Muscle of leg (tissue), 16 donors: ENCODE results near the gene CCM2L. TPM values are rescaled to one million over a fixed set of nuclear protein-coding genes. Genes with fewer than 3 reads are reported as not detected.

ENCODE experiments used
- DNase-seq: peaks from one replicate; pipeline ENCODE4 v3.0.0; 2013
- H3K27ac ChIP-seq: one replicate; pipeline ENCODE4 v1.5.1; 2013; ENCODE audit warnings: mild to moderate bottlenecking, low read length, control low read depth
- H3K27me3 ChIP-seq: one replicate; pipeline ENCODE4 v1.6.1; 2013; ENCODE audit warnings: low read length; ENCODE audit not compliant: control insufficient read depth, insufficient read depth
- H3K36me3 ChIP-seq: one replicate; pipeline ENCODE4 v1.6.1; 2013; ENCODE audit warnings: low read length; ENCODE audit not compliant: control insufficient read depth, insufficient read depth
- H3K4me1 ChIP-seq: one replicate; pipeline ENCODE4 v1.6.1; 2013; ENCODE audit warnings: low read length; ENCODE audit not compliant: control insufficient read depth, insufficient read depth
- H3K4me3 ChIP-seq: one replicate; pipeline ENCODE4 v1.5.1; 2013; ENCODE audit warnings: low read length, control low read depth
- H3K9me3 ChIP-seq: replicated peaks from 2 replicates; pipeline ENCODE4 v1.6.1; 2013; ENCODE audit warnings: low read depth, low read length; ENCODE audit not compliant: control insufficient read depth
- WGBS: methylation state at CpG from one replicate; pipeline ENCODE4 v1.1.5; 2013; ENCODE audit warnings: missing lambda C conversion rate; ENCODE audit not compliant: insufficient coverage; 5-methylcytosine and 5-hydroxymethylcytosine counted together
- long read RNA-seq, 11 donors: transcript quantifications; one replicate each; lab custom pipeline, GENCODE V29; 2026
- polyA plus RNA-seq, 8 donors: library from polyadenylated mRNA; unstranded; fragments of 120-200 nt; gene quantifications; one replicate each; pipeline versions ENCODE4 v1.2.1 to v1.2.3, GENCODE V29; 2013; ENCODE audit warnings: inconsistent platforms in 1 of 8, low replicate concordance in 1 of 8; ENCODE audit not compliant: insufficient read length in 8 of 8, insufficient read depth in 1 of 8
- total RNA-seq: library from RNA; stranded (reverse); fragments of 120-200 nt; gene quantifications from one replicate; pipeline ENCODE4 v1.2.4, GENCODE V29; 2013

The CCM2L gene
- total RNA-seq (4.9 TPM), polyA plus RNA-seq (1 to 10 TPM; 5.0 to 7.8 (median 6.1) TPM)
- long read RNA-seq, donor 1, result 0 reads
- long read RNA-seq, donor 2, result 0 reads
- long read RNA-seq, donor 3, result 0 reads
- long read RNA-seq, donor 4, result 0 reads
- long read RNA-seq, donor 5, partial matches to known transcripts, result 0 of 3 reads
- long read RNA-seq, donor 5, other reads (novel, unspliced or antisense), result 0 of 3 reads
- long read RNA-seq, donor 6, result 0 reads
- long read RNA-seq, donor 7, partial matches to known transcripts, result 0 of 1 reads
- long read RNA-seq, donor 7, other reads (novel, unspliced or antisense), result 0 of 1 reads
- long read RNA-seq, donor 8, result 0 reads
- long read RNA-seq, donor 9, result 0 reads
- long read RNA-seq, donor 10, result 0 reads
- long read RNA-seq, donor 11, result 0 reads

DNA sequence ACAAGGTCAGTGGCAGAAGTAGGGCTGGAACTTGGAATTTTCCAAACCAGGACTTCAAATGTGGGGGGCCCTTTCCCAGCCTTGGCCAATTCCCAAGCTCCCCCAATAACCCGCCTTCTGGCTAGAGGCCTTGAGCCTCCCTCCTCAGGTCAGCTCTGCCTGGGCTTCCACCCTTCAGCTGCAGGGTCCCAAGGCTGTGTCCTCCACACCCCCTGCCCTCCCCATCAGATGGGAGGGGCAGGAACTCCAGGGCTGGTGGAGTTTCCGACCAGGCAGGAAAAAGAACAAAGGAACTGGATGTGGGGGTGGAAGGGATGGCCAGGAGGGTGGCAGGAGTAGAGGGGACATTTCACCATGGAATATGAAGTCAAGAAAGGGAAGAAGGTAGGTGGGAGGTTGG lies at the start of gene CCM2L:
TSS of gene CCM2L (plus strand) at position 338 of the 400 bp plus-strand sequence. CDS start at position 355, 17 bp downstream.
- H3K36me3 ChIP-seq, result no peaks in the 10 kb centered on the region
- WGBS, result 30% methylated on average over 2 of the region's 2 CpGs
- DNase-seq, result peak; percentile 16
- peak within 1 kb of the TSS; percentile 22 for H3K4me3 ChIP-seq
- H3K27ac ChIP-seq, result peak within 1 kb of the TSS; percentile 79
- H3K4me1 ChIP-seq, result peaks cover 14% of the 10 kb centered on the region
- no peaks in the 10 kb centered on the region for H3K9me3 ChIP-seq
- peaks cover 10% of the 10 kb centered on the region for H3K27me3 ChIP-seq

GRCh38 chr20:31962761-31963160 lies 47.5 kb upstream of the CCM2L start:
- Histone ChIP-seq H3K4me3 (no peak overlapping the region), H3K27ac (no peak overlapping the region), H3K36me3 (no peaks in the 10 kb centered on the region), H3K4me1 (no peaks in the 10 kb centered on the region), H3K27me3 (peaks cover 16% of the 10 kb centered on the region), H3K9me3 (no peaks in the 10 kb centered on the region)
- DNase-seq, result no peak
- WGBS, result no CpG with 5 or more reads among the region's 2 CpGs

GRCh38 chr20:31963889-31964288 lies 46.3 kb upstream of the CCM2L start:
- WGBS, result 69% methylated on average over 6 of the region's 6 CpGs
- H3K4me1 ChIP-seq, result peaks cover 2% of the 10 kb centered on the region
- H3K27ac ChIP-seq, result no peak overlapping the region
- H3K27me3 ChIP-seq, result peaks cover 19% of the 10 kb centered on the region
- no peaks in the 10 kb centered on the region for H3K36me3 ChIP-seq
- DNase-seq, result no peak
- no peaks in the 10 kb centered on the region for H3K9me3 ChIP-seq
- H3K4me3 ChIP-seq, result no peak overlapping the region

DNA sequence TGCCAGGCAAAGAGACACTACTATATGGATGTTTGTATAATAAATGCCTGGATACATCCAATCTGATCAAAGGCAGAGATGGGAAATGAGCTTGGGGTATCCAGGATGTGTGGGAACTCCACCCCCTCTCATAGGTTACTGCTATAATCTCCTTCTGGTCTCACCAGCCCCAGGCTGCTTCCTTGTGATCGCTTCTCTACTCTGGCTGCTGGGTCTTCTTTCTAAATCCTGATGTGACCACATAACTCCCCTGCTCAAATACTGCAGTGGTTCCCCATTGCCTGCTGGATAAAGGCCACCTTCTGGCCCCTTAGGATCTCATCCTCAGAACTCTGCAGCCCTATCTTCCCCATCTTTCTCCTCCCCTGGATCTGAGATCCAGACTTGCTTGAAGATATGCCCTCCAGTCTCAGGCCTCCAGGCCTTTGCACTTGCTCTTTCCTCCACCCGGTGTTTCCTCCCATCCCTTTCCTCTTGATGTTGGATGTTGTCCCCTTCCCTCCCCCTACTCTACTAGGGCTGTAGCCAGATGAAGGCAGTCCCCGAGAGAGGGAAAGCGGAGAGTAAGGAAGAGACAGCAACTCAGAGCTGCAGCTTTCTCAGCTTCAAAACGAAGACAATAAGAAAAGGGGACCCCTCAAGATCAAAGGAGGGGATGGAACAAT lies 43.1 kb upstream of the CCM2L start:
- H3K4me1 ChIP-seq, result peaks cover 2% of the 10 kb centered on the region
- H3K36me3 ChIP-seq, result no peaks in the 10 kb centered on the region
- DNase-seq, result no peak
- no peak overlapping the region for H3K4me3 ChIP-seq
- H3K27me3 ChIP-seq, result peaks cover 27% of the 10 kb centered on the region
- 14% methylated on average over 1 of the region's 5 CpGs for WGBS
- H3K27ac ChIP-seq, result no peak overlapping the region
- no peaks in the 10 kb centered on the region for H3K9me3 ChIP-seq

- no peak for DNase-seq
- H3K4me1 ChIP-seq, result peaks cover 2% of the 10 kb centered on the region
- no peaks in the 10 kb centered on the region for H3K36me3 ChIP-seq
- no peak within 1 kb of the TSS for H3K27ac ChIP-seq
- H3K4me3 ChIP-seq, result no peak within 1 kb of the TSS
- WGBS, result under 1% methylated on average over 27 of the region's 38 CpGs
- no peaks in the 10 kb centered on the region for H3K9me3 ChIP-seq
- H3K27me3 ChIP-seq, result peaks cover 27% of the 10 kb centered on the region
Measured at GRCh38 chr20:31967830-31968249, 42.4 kb upstream of the CCM2L start, which contains the start of gene XKR7. XKR7 (plus strand) TSS chr20:31968151; CDS start chr20:31968176, 25 bp downstream.

- WGBS, result under 1% methylated on average over 45 of the region's 57 CpGs
- Histone ChIP-seq H3K4me1 (peaks cover 2% of the 10 kb centered on the region), H3K4me3 (no peak overlapping the region), H3K27ac (no peak overlapping the region), H3K9me3 (no peaks in the 10 kb centered on the region), H3K36me3 (no peaks in the 10 kb centered on the region), H3K27me3 (peaks cover 27% of the 10 kb centered on the region)
- peak; percentile 83 for DNase-seq
Measured at GRCh38 chr20:31968291-31969126, 41.7 kb upstream of the CCM2L start.

DNA sequence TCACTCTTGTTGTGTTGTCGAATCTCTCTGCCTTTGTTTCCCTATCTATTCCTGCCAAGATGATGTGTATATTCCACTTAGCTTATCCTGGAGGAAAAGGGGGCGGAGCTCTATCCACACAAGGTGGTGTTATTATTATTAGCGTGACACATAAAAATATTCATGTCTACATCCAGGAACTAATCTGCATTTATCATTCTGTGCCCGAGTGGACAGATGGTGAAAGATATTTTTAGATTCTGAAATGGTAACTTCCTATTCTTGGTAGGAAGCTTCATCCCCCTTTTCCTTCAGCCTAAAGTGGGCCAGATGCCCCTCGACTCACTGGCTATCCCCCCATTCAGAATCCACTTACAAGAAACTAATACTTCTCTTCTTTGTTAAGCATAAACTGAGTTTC lies 40.2 kb upstream of the CCM2L start:
- Histone ChIP-seq H3K27me3 (peaks cover 30% of the 10 kb centered on the region), H3K4me3 (no peak overlapping the region), H3K9me3 (no peaks in the 10 kb centered on the region), H3K27ac (no peak overlapping the region), H3K36me3 (no peaks in the 10 kb centered on the region), H3K4me1 (peaks cover 2% of the 10 kb centered on the region)
- no CpG with 5 or more reads among the region's 5 CpGs for WGBS
- no peak for DNase-seq

GRCh38 chr20:31972471-31973021 lies 37.7 kb upstream of the CCM2L start:
- Histone ChIP-seq H3K27me3 (peaks cover 15% of the 10 kb centered on the region), H3K4me3 (no peak overlapping the region), H3K36me3 (no peaks in the 10 kb centered on the region), H3K9me3 (no peaks in the 10 kb centered on the region), H3K4me1 (peaks cover 2% of the 10 kb centered on the region), H3K27ac (no peak overlapping the region)
- DNase-seq, result no peak
- WGBS, result no CpG with 5 or more reads among the region's 4 CpGs

- Histone ChIP-seq H3K27ac (no peak overlapping the region), H3K4me3 (no peak overlapping the region), H3K27me3 (peaks cover 6% of the 10 kb centered on the region), H3K36me3 (no peaks in the 10 kb centered on the region), H3K9me3 (no peaks in the 10 kb centered on the region), H3K4me1 (no peaks in the 10 kb centered on the region)
- WGBS, result no CpG with 5 or more reads among the region's 2 CpGs
- DNase-seq, result no peak
Measured at GRCh38 chr20:31974296-31974695, 35.9 kb upstream of the CCM2L start.
